ENCODE results near the gene NT5DC3. TPM values are rescaled to one million over a fixed set of nuclear protein-coding genes. Genes with fewer than 3 reads are reported as not detected.
"Not testable (repeated sequence)": the region's sequence is repeated elsewhere in the genome, so short reads cannot be mapped to it uniquely, and the experiment has no call there.

NT5DC3 gene
- total and polyA plus RNA-seq, 8 donors, result 2.6 to 6.4 (median 4.0) TPM

- DNase-seq, result no peak
- Histone ChIP-seq H3K36me3 (no peaks in the 10 kb centered on the region), H3K4me3 (no peak overlapping the region), H3K4me1 (no peaks in the 10 kb centered on the region), H3K9me3 (no peaks in the 10 kb centered on the region), H3K27ac (no peak overlapping the region), H3K27me3 (no peaks in the 10 kb centered on the region)
- TF ChIP-seq CTCF (IDR thresholded peaks at IDR 0.05), result no peak
- no peak for FAIRE-seq
- ATAC-seq, result no peak
- 79 to 81% methylated on average over 4 of the region's 4 CpGs for WGBS, 2 donors
- intact Hi-C loops (cut with DNase I), result no loop called here
Observed at GRCh38 chr12:103813949-103814348, 27.1 kb downstream of the NT5DC3 start.

GRCh38 chr12:103813426-103813825 is 27.6 kb downstream of the NT5DC3 start:
- Histone ChIP-seq H3K9me3 (no peaks in the 10 kb centered on the region), H3K36me3 (no peaks in the 10 kb centered on the region), H3K27ac (no peak overlapping the region), H3K27me3 (no peaks in the 10 kb centered on the region), H3K4me1 (no peaks in the 10 kb centered on the region), H3K4me3 (no peak overlapping the region)
- DNase-seq (no peak), ATAC-seq (no peak), FAIRE-seq (no peak)
- intact Hi-C loops (cut with DNase I), result no loop called here
- no peak for TF ChIP-seq CTCF (IDR thresholded peaks at IDR 0.05)
- WGBS, 2 donors, result 93 to 97% methylated on average over 3 of the region's 3 CpGs

GRCh38 chr12:103812789-103813188 is 28.2 kb downstream of the NT5DC3 start:
- no peak overlapping the region for H3K27ac ChIP-seq
- DNase-seq, result no peak
- no peak for FAIRE-seq
- no peak overlapping the region for H3K4me3 ChIP-seq
- 89 to 100% methylated on average over 1 of the region's 1 CpG for whole genome bisulfite sequencing, 2 donors
- no peaks in the 10 kb centered on the region for H3K27me3 ChIP-seq
- H3K4me1 ChIP-seq, result no peaks in the 10 kb centered on the region
- intact Hi-C loops (cut with DNase I), result no loop called here
- no peaks in the 10 kb centered on the region for H3K9me3 ChIP-seq
- ATAC-seq, result no peak
- no peaks in the 10 kb centered on the region for H3K36me3 ChIP-seq
- no peak for TF ChIP-seq CTCF (IDR thresholded peaks at IDR 0.05)

GRCh38 chr12:103811791-103812190 is 29.2 kb downstream of the NT5DC3 start:
- intact Hi-C loops (cut with DNase I), result no loop called here
- 79 to 97% methylated on average over 6 of the region's 6 CpGs for WGBS, 2 donors

GRCh38 chr12:103810111-103810510 is 30.9 kb downstream of the NT5DC3 start:
- Histone ChIP-seq H3K27ac (no peak overlapping the region), H3K27me3 (no peaks in the 10 kb centered on the region), H3K4me1 (peaks cover 0 to 5% (median 0%) of the 10 kb centered on the region in 3 donors), H3K4me3 (no peak overlapping the region), H3K36me3 (no peaks in the 10 kb centered on the region), H3K9me3 (no peaks in the 10 kb centered on the region)
- WGBS, 2 donors, result 66 to 87% methylated on average over 5 of the region's 5 CpGs
- ATAC-seq (no peak), DNase-seq (no peak), FAIRE-seq (no peak)
- TF ChIP-seq CTCF (IDR thresholded peaks at IDR 0.05), result no peak
- intact Hi-C loops (cut with DNase I), result no loop called here

More at GRCh38 chr12:103811791-103812190, 29.2 kb downstream of the NT5DC3 start:
- no peak for TF ChIP-seq CTCF (IDR thresholded peaks at IDR 0.05)
- no peak for ATAC-seq
- no peaks in the 10 kb centered on the region for H3K4me1 ChIP-seq
- FAIRE-seq, result no peak
- H3K36me3 ChIP-seq, result no peaks in the 10 kb centered on the region
- H3K4me3 ChIP-seq, result no peak overlapping the region
- no peak for DNase-seq
- H3K27me3 ChIP-seq, result no peaks in the 10 kb centered on the region
- no peak overlapping the region for H3K27ac ChIP-seq
- H3K9me3 ChIP-seq, result no peaks in the 10 kb centered on the region

GRCh38 chr12:103809639-103810038 is 31.4 kb downstream of the NT5DC3 start:
- intact Hi-C loops (cut with DNase I); H3K9me3 ChIP-seq; H3K27me3 ChIP-seq; H3K27ac ChIP-seq; DNase-seq; FAIRE-seq; H3K4me1 ChIP-seq; ATAC-seq; H3K4me3 ChIP-seq; H3K36me3 ChIP-seq: not testable (repeated sequence)
- WGBS, 2 donors, result 67 to 86% methylated on average over 7 of the region's 7 CpGs
